ENCODE results near the gene TSSC4. TPM values are rescaled to one million over a fixed set of nuclear protein-coding genes. Genes with fewer than 3 reads are reported as not detected.

The TSSC4 gene
- total RNA-seq, 4 donors from 2014 or later, result 11.0 to 66.5 (median 26.2) TPM

GRCh38 chr11:2358754-2359442, 41.7 kb upstream of the TSSC4 start:
- H3K4me3 ChIP-seq, result no peak overlapping the region
- intact Hi-C loops (cut with DNase I; ENCODE audit: low total_unique reads), result no loop called here
- no peak overlapping the region for H3K27ac ChIP-seq
- H3K9me3 ChIP-seq, result no peaks in the 10 kb centered on the region
- H3K4me1 ChIP-seq, result no peaks in the 10 kb centered on the region
- TF ChIP-seq POLR2A (IDR thresholded peaks at IDR 0.05), result no peak
- TF ChIP-seq CTCF (IDR thresholded peaks at IDR 0.05), result no peak
- H3K36me3 ChIP-seq, result no peaks in the 10 kb centered on the region
- no peaks in the 10 kb centered on the region for H3K27me3 ChIP-seq
- no peak for DNase-seq

- no peaks in the 10 kb centered on the region for H3K4me1 ChIP-seq
- H3K9me3 ChIP-seq, result no peaks in the 10 kb centered on the region
- no peaks in the 10 kb centered on the region for H3K27me3 ChIP-seq
- no peak for TF ChIP-seq CTCF (IDR thresholded peaks at IDR 0.05)
- no peak for TF ChIP-seq POLR2A (IDR thresholded peaks at IDR 0.05)
- H3K36me3 ChIP-seq, result no peaks in the 10 kb centered on the region
- no peak for DNase-seq
- H3K4me3 ChIP-seq, result no peak overlapping the region
- intact Hi-C loops (cut with DNase I; ENCODE audit: low total_unique reads), result no loop called here
- no peak overlapping the region for H3K27ac ChIP-seq
Measured at GRCh38 chr11:2359557-2359956, 41.0 kb upstream of the TSSC4 start.

- Histone ChIP-seq H3K27ac (no peak overlapping the region), H3K36me3 (no peaks in the 10 kb centered on the region), H3K9me3 (no peaks in the 10 kb centered on the region), H3K27me3 (no peaks in the 10 kb centered on the region), H3K4me1 (no peaks in the 10 kb centered on the region), H3K4me3 (no peak overlapping the region)
- TF ChIP-seq CTCF (IDR thresholded peaks at IDR 0.05) (no peak), POLR2A (IDR thresholded peaks at IDR 0.05) (no peak)
- no peak for DNase-seq
- intact Hi-C loops (cut with DNase I; ENCODE audit: low total_unique reads), result no loop called here
Measured at GRCh38 chr11:2360081-2360642, 40.4 kb upstream of the TSSC4 start.

- Histone ChIP-seq H3K27ac (no peak overlapping the region), H3K36me3 (no peaks in the 10 kb centered on the region), H3K4me1 (no peaks in the 10 kb centered on the region), H3K27me3 (no peaks in the 10 kb centered on the region), H3K4me3 (no peak overlapping the region), H3K9me3 (no peaks in the 10 kb centered on the region)
- no peak for DNase-seq
- TF ChIP-seq CTCF (IDR thresholded peaks at IDR 0.05) (no peak), POLR2A (IDR thresholded peaks at IDR 0.05) (no peak)
- intact Hi-C loops (cut with DNase I; ENCODE audit: low total_unique reads), result no loop called here
Measured at GRCh38 chr11:2361565-2361964, 39.0 kb upstream of the TSSC4 start.

GRCh38 chr11:2362414-2362813, 38.1 kb upstream of the TSSC4 start:
- Histone ChIP-seq H3K27ac (no peak overlapping the region), H3K36me3 (no peaks in the 10 kb centered on the region), H3K9me3 (no peaks in the 10 kb centered on the region), H3K4me1 (no peaks in the 10 kb centered on the region), H3K4me3 (no peak overlapping the region), H3K27me3 (no peaks in the 10 kb centered on the region)
- TF ChIP-seq CTCF (IDR thresholded peaks at IDR 0.05), result no peak
- TF ChIP-seq POLR2A (IDR thresholded peaks at IDR 0.05), result no peak
- DNase-seq, result no peak
- intact Hi-C loops (cut with DNase I; ENCODE audit: low total_unique reads), result no loop called here

Measured in uterus (tissue), 4 donors.